Hindlimb muscle (tissue), 1 donor: ENCODE results near the gene SULT1A4. TPM values are rescaled to one million over a fixed set of nuclear protein-coding genes. Genes with fewer than 3 reads are reported as not detected.
"Not testable (repeated sequence)": the region's sequence is repeated elsewhere in the genome, so short reads cannot be mapped to it uniquely, and the experiment has no call there.

ENCODE experiments used
- DNase-seq: peaks from one replicate; pipeline ENCODE4 v3.0.0-alpha.2; 2013
- polyA plus RNA-seq: library from polyadenylated mRNA; unstranded; fragments of 120-200 nt; gene quantifications from one replicate; pipeline ENCODE4 v1.2.1, GENCODE V29; 2013; ENCODE audit not compliant: insufficient read length

The SULT1A4 gene
- 3.6 TPM for polyA plus RNA-seq

- DNase-seq, result not testable (repeated sequence)
Measured at GRCh38 chr16:29459706-29460646, at the start of gene SULT1A4. Gene SULT1A4 (plus strand): TSS chr16:29459913. CDS start chr16:29461386, 1,473 bp downstream.

GRCh38 chr16:29423587-29423986, 36.1 kb upstream of the SULT1A4 start:
- DNase-seq, result not testable (repeated sequence)

- DNase-seq, result not testable (repeated sequence)
Measured at GRCh38 chr16:29425390-29425789, 34.3 kb upstream of the SULT1A4 start.

GRCh38 chr16:29453754-29454153, 6.0 kb upstream of the SULT1A4 start:
- DNase-seq, result not testable (repeated sequence)

GRCh38 chr16:29454269-29454668, 5.4 kb upstream of the SULT1A4 start, which contains the start of the genes BOLA2 and SLX1B:
Gene BOLA2 (minus strand): TSS chr16:29454351. CDS start chr16:29454253, 98 bp downstream.
Gene SLX1B (plus strand): TSS chr16:29454533.
- not testable (repeated sequence) for DNase-seq

- not testable (repeated sequence) for DNase-seq
Measured at GRCh38 chr16:29454828-29455227, 4.9 kb upstream of the SULT1A4 start.

- DNase-seq, result not testable (repeated sequence)
Measured at GRCh38 chr16:29457660-29458059, 2.1 kb upstream of the SULT1A4 start.

- DNase-seq, result not testable (repeated sequence)
Measured at GRCh38 chr16:29460647-29461030, 926 bp downstream of the SULT1A4 start.

GRCh38 chr16:29465985-29466824, 6.5 kb downstream of the SULT1A4 start:
- DNase-seq, result not testable (repeated sequence)

- not testable (repeated sequence) for DNase-seq
Measured at GRCh38 chr16:29466904-29467303, 7.2 kb downstream of the SULT1A4 start.

GRCh38 chr16:29467654-29468366, 8.1 kb downstream of the SULT1A4 start:
- DNase-seq, result not testable (repeated sequence)

GRCh38 chr16:29469660-29470059, 9.9 kb downstream of the SULT1A4 start:
- not testable (repeated sequence) for DNase-seq

- not testable (repeated sequence) for DNase-seq
Measured at GRCh38 chr16:29472065-29472464, 12.4 kb downstream of the SULT1A4 start.

- not testable (repeated sequence) for DNase-seq
Measured at GRCh38 chr16:29482276-29482675, 22.6 kb downstream of the SULT1A4 start.

GRCh38 chr16:29506308-29506707, 46.6 kb downstream of the SULT1A4 start, which contains the start of gene NPIPB12:
Gene NPIPB12 (minus strand): TSS chr16:29506408.
- not testable (repeated sequence) for DNase-seq

Other genes with a start within 250 kb of the SULT1A4 start
- gene NPIPB11, start 53.2 kb upstream of the SULT1A4 start, polyA plus RNA-seq, result 1.6 TPM
- 4.0 TPM for gene BOLA2, start 5.6 kb upstream of the SULT1A4 start, polyA plus RNA-seq
- gene SLX1B, start 5.4 kb upstream of the SULT1A4 start, polyA plus RNA-seq, result 0.66 TPM
- 22.5 TPM for gene NPIPB12, start 46.5 kb downstream of the SULT1A4 start, polyA plus RNA-seq
- gene SPN, start 203.3 kb downstream of the SULT1A4 start, polyA plus RNA-seq, result 1.3 TPM
- gene QPRT, start 219.3 kb downstream of the SULT1A4 start, polyA plus RNA-seq, result 80.1 TPM